Measurements from ENCODE around the gene LEMD2.

The LEMD2 gene

DNA sequence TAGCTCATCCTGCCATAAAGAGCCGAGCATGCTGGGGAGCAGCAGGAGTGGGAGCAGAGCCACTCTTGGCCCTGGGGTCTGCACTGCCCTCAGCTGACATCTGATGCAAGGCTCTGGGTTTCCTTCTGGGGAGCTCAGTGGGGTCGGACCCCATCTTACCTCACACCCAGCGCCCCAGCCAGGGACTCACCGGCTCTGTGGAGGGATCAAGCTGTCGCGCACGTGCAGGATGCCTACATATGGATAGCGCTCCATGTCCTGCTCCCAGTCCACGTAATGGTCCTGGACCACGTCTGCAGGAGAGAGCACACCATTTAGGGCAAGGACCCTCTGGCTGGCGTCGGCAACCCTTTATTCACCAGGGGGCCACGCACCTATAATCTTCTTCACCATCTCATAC is 12.2 kb downstream of the LEMD2 start:
- no peak for DNase-seq

DNA sequence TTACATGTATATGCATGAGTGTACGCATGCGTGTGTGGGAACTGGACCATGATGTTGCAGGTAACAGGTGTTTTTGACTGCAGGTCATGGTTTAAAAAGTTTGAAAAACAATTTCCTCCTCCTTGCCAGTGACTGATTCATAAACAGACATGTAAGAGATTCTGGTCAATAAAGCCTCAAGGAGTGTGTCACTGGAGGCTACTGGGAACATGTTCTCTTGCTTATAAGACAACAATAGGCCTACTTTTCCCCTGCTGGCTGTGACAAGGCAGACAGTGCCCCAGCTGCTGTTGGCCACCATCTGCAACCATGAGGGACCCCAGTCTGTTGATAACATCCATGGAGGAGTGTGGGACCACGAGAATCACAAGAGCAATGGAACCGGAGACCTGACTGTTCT is 12.7 kb downstream of the LEMD2 start:
- DNase-seq, result no peak

DNA sequence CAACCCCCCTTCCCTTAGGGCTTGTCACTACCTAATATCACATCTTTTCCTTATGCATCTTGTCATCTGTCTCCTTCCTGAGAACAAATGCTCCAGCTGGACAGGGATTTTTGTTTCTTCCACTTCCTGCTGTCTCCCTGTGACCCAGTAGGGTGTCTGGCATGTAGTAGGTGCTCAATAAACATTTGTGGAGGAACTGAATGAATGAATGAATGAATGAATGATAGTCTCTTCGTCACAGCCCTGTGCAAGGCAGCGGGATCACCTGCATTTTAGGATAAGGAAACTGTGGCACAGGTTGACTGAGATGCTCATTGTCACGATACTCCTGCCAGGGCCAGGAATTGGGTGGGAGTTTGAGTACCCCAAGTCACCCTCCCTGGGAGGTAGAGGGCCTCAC is 14.2 kb downstream of the LEMD2 start:
- no peak for DNase-seq

DNA sequence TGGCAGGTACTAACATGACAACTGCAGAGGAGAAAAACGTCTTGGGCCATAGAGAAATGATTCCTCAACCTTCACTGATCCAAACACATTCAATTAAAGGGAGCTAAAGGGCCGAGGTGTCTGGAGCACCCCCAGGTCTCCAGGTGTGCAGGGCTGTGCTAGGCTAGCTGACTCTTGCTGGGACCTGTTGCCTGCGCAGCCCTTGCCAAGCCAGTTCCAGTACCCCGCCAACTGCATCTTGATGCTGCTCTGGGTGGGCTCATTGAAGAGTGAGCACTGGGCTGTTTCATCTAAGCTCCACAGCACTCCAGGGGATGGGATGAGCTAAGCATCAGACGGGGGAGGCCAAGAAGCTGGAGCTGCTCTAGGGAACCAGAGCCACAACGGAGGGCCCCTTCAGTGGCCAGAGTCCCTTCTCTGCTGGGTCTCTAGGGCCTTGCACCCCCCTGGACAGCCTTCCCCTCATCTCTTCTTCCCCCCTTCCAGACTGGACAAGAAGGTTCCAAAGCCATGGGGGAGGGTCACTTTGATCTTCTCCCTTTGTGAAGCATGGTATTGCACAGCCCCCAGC is 15.9 kb downstream of the LEMD2 start:
- DNase-seq, result no peak

DNA sequence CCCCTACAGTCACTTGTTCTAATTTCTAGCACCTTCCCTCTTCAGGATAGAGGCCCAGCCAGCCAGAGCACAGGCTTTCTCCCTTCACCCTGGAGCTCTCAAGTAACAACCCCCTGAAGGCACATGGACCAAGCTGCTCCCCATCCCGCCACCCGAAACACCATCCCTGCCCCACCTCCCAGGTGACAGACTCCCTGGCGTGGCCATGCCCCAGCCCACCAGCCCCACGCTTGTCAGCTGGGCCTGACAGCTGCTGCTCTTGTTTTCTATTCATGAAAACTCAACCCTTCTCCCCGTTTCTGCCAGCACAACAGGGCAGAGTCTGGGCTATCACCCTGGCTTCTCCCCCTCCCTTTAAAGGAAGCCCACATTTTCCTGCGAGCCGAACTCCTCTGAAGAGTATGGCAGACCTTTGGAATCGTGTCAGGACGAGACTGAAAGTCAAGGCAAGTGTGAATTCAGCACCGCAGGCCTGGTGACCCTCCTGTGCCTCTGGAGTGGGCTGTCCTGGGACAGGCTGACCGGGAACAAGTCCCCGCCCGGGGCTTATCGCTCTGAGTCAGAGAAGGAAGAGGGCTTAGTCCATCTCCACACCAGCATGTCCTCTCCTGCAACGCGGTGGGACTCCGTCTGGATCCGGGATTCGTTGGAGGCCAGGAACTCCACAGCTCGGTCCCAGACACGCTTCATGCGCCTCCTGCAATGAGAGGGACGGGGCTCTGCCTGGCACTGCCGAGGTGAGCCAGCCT is 16.7 kb downstream of the LEMD2 start:
- DNase-seq, result no peak

DNA sequence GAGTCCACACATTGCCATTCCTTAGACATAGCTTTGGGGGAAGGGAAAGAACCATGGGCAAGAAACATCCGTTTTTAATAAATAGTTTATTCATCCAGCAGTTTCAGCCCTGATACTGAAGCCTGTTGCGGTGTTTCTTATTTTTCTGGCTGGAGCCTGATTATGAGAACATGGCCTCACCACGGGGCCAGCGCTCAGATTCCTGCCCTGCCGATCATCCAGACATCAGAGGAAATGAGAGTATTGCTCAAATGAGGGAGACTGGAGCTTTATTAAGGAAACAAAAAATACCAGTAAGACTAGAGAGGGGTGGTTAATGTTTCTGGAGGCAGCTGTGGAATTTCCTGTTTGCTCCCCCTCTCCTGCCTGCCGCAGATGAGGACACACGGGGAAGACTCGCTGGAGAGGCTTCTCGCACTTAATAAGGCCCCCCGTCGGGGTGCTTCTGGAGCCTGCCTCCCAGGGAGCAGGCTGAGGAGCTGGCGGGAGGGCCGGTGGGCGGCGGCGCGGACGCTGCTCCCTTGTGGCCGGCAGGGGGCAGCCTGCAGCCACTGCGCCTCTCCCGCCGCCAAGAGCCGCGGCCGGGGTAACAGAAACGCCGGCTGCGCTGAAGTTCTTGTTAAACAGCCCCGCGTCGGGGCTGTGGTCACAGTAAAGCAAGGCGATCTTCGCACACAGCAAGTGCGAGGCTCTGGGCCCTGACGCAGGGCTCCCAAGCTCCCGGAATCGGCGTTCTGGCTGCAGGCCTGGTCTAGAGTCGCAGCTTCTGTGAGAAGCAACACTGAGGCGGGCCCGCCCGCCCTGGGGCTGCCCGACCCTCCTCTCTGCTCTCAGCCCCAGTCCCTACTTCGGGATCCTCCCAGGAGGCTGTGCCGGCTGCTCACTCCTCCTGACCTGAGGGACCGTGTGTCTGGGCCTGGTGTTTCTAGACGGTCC is 17.5 kb downstream of the LEMD2 start:
- peak in 42 of 56 donors; percentile 10 to 73 (median 34) for DNase-seq

DNA sequence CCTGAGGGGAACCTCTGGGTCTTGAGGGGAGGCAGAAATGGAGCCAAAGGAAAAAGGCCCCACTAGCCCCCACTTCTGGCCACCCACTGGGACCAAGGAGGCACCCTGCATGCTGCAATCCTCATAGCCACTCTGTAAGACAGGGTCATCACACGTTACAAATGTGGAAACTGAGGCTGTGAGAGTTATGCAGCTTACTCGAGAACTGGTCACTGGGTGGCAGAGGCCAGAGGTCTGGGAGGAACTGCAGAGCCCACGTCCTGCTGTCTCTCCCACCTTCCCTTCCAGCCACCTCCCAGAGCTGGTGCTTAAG is 18.1 kb downstream of the LEMD2 start:
- no peak for DNase-seq

DNA sequence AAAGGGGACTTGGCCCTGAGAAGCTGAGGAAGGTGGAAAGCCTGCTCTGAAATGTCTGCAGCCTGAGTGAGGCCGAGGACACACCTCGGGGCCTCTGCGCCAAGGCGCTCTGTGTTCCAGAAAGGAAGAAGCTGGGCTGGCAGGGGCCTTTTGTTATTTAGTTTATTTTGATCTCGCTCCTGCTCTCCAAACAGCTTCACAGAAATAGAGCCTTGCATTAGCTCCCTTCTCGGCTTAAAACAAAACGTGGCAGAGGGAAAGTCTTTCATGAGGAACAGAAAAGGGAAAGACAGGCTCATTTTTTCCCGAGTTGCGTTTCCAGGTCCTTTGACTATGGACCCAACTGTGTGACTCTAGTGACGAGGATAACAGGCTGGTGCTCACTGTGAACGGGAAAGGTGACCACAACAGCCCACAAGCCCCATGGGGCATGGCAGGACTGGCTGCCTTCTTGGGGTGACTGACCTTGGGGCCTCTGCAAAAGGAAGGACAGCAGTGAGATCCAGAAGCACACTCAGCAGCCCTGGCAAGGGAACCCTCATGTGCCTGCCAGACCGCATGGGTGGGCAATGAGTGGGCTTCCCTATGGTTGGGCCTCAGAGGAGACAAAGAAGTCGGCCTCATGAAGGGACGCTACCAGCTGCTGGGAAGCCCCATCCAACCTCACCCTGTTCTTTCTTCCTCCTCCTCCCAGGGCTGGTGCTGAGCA is 18.7 kb downstream of the LEMD2 start:
- DNase-seq, result no peak

DNA sequence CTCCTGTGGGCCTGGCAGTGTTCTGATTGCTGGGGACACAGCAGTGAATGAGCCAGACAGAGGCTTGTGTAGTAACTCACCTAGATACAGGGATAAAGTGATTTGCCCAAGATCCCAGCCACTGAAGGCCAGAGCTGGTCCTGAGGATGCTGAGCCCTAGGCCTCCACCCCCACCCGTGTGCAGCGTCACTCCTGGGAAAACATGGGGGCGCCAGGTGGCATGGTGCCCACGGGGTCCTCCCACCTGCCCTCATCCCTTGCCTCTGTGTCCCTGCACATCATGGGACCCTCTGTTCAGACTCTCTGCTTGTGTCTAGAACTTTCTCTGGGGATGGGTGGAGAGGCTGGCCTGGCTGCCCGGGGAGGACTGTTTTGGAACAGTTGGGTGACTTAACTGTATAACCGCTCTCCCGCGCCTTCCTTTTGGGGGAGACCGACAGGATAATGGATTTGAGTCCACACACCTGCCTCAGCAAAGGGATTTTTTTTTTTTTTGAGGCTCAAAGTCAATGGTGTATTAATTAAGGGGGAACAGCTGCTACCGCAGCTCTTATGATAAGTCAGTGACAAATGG is 19.6 kb downstream of the LEMD2 start:
- no peak for DNase-seq

DNA sequence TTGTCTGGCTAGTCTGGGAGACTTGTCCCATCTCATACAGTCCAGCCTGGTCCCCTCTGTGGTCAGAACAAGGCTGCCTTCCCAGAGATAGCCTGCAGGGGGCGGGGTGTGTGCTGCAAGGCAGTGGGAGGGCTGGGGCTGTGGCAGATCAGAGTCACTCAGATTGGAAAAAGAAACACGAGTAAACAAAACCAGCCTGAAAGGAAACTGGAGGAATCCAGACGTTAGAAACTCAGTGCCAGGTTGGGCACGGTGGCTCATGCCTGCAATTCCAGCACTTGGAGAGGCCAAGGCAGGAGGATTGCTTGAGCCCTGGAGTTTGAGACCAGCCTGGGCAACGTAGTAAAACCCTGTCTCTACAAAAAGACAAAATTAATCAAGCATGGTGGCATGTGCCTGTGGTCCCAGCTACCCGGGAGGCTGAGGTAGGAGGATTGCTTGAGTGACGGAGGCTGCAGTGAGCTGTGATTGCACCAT is 20.2 kb downstream of the LEMD2 start:
- DNase-seq, result peak in 48 of 56 donors; percentile 9 to 85 (median 44)

DNA sequence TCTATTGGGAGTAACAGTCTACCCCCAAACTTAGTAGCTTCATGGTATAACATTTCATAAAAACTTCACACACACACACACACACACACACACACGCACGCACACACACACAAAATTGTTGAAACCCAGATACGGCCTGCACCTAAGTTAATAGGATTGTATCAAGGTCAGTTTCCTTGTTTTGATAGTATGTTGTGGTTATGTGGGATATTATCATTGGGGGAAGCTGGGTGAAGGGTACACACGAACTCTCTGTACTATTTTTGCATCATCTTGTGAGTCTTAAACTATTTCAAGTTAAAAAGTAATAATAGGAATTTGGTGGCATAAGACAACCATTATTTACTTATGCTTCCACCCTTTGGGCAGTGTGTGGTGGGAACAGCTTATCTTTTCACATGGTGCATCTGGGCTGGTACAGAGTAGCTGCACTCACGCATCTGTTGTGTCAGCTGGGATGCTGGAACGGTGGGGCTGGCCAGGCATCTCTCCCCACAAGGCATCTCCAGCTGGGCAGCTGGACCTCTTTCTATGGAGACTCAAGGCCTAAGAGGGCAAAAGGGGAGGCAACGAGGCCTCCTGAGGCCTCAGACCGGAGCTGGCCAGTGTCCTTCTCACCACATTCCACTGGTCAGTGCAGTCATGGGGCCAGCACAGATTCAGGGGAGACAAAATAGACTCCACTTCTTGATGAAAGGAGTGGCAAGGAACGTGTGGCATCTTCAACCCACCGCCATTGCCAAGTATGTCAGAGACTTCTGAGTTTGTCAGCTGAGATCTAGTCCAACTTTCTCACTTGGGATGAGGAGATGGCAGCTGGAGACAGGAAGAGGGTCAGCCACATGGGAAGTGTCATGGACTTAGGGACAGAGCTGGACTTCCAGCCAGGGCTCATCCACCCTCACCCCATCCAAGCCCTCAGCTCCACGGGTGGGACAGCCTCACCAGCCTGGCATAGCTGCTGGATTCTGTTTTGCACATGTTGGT is 21.7 kb downstream of the LEMD2 start:
- DNase-seq, result no peak

DNA sequence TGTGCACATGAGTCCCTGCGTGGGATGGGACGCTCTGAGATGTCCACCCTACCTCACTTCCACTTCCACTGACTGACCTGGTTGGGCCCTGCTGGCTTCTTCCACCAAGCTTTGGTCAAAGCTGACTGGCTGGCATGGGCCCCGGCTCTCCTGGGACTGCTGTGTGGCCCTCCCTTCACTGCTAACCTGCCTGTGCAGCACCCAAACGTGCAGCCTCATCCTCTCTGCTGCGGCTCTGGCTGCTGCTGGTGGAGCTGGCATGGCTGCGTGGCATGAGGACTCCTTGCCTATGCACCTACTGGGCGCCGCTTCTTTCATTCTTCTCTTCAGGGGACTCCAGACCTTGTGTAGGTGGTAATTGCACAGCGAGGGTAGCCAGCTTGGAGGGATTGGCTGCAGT is 23.6 kb downstream of the LEMD2 start:
- DNase-seq, result no peak

DNA sequence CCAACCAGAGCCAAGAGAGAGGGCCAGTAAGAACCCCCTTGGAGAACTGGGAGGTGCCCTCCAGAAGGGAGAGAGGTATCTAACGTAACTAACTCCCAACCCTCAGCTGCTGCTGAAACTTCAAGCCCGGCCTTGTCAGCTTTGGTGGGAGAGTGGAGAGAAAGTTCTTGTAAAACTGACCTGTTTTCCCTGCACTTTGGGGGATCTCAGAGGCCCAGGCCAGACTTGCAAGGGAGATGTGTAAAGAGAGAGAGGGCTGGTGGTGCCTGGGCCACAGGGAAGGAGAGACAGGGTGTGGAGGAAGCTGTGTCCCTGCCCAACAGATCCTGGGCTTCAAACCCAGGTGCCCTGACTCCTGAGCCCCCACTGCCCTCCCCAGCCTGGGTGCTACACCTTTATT is 24.9 kb downstream of the LEMD2 start:
- no peak for DNase-seq

DNA sequence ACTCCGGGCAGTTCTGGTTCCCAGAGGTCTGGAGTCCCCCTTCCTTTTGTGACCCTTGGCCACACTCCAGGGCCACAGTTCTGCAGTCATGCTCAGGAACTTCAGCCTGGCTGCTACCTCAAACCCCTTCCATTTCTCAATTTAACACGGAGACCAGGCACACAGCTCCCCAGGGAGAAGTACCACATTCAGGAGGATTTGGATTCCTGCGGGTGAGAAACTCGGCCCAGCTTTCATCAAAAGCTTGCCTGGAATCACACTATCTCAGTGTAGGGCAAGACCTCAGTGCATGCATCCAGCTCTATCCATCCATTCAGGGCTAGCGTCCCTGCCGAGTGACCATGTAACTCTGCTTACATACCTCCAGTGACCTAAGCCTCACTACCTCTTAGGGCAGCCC is 25.4 kb downstream of the LEMD2 start:
- no peak for DNase-seq

DNA sequence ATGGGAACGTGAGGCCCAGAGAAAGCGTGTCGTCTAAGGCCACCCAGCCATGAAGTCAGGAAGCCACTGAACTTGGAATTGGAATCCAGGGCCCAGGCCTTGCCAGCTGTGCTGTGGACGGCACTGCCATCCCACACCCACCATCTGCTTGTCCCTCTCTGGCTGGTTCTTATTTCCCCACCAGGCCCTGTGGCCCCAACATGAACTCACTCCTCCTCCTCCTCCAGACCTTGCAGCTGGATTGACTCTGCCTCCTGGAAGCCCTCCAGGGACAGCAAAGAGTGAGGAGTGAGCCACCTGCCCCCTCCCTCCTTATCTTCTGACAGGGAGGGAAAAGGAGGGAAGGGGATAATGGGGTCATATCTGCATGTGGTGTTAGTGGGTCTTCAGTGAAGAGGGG is 26.2 kb downstream of the LEMD2 start:
- no peak for DNase-seq

DNA sequence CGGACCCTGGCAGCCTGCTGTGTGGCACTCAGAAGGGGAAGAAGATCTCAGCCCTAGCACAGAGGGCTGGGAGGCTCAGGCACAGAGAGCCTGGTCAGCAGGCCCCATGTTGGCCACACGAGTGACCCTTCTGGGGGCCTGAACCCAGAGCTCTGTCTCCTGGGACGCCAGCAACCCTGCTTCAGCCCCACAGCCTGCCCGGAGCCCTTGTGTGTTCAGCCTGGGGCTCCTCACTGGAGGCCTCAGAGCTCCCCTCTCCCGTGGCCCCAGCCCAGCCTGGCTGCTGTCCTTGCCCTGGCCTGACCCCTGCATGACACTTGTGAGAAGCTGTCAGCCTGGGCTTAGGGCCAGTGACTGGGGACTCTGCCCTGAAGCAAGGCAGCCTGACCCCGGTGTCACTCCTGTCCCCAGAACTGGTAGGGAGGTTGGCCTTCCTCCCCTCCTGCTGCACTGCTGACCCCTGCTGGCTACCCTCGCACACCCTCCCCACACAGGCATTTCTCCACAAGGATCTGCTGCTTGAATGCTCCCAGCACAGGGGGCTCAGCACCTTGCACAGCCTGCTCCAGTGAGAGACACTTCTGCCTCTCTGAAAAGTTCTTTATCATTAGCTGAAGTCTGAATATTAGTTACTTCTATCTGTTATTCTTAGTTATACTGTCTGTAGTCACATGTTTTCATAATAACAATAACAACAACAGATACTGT is 26.9 kb downstream of the LEMD2 start:
- DNase-seq, result peak in 43 of 56 donors; percentile 3 to 76 (median 44)

DNA sequence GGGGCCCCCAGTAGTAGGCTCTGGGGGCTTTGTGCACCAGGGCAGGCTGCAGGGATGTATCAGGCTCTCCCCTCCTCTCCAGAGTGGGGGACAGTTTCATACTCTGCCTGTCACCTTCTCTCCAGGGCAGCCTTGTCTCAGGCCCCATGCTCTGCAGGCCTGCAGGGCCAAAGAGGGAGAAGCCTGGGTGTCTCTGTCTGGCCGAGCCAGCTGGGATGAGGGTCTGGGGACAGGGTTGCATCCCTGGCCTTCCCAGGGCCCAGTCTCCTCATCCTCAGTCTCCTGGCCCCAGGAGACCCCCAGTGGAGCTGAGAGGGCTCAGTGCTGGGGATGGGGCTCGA is 27.4 kb downstream of the LEMD2 start:
- DNase-seq, result no peak

DNA sequence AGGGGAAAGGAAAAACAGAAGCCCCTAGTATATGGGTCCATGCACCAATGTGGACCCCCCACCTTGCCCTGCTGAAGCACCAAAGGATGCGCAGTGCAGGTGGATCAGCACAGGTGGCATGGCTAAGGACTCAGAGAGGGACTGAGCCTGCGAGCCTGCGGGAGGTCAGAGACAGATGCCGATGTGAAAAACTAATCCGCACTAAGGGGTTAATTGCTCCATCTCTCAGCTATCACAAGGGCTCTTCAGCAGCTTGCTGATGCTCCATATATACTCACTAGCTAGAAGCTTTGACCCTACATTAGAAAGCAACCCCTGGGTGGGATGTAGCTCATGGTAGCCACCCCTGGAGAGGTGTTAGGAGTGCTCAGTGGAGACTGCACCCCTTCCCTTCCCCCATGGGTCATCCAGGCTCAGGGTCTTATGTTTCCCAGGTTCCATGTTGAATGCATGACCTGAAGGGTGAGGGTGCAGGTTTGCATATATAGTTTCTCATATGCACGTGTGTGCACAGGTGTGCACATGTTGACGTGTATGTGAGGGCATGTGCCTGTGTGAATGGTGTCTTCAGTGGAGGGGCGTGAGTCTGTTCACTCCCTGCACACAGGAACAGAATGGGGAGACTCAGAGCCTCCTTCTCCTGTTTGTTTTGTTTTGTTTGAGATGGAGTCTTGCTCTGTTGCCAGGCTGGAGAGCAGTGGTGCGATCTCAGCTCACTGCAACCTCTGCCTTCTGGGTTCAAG is 28.9 kb downstream of the LEMD2 start:
- DNase-seq, result no peak

DNA sequence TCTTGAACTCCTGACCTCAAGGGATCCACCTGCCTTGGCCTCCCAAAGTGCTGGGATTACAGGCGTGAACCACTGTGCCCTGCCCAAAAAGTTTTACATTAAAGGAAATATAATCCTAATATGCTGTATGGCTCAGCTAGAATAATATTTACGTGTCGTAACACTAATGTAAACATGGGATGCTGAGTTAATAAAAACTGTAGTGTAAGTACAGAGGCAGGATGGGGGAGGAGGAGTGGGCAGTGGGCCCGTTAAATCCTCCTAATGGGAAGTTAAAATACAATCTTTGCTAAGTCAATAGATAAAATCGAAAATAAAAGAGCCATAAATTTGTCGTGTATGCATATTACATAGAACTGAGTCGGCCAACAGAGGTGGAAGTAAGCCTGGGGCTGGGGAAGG is 30.1 kb downstream of the LEMD2 start:
- DNase-seq, result no peak
